GM23338 (cell line): Measurements from ENCODE around the gene TMEM59L. TPM values are rescaled to one million over a fixed set of nuclear protein-coding genes. Genes with fewer than 3 reads are reported as not detected.
A peak's percentile ranks its signal among the peaks of the same experiment; 100 is the strongest.

Experiments used
- ATAC-seq: fragments of 200-7000 bp; cut with Tn5 transposase; 3 replicates; pipeline ENCODE4 v1.9.1; 2020
- DNase-seq: peaks from one replicate; pipeline ENCODE4 v3.0.0-alpha.2; 2015; ENCODE audit warnings: low spot score
- H2AFZ ChIP-seq: fragments of 200-600 bp; sonication (generic); 2 replicates; pipeline ENCODE4 v1.8.0; 2016; ENCODE audit warnings: antibody characterized with exemption, mild to moderate bottlenecking, moderate library complexity
- H3F3A ChIP-seq: fragments of 200-600 bp; sonication (generic); replicated peaks from 2 replicates; pipeline ENCODE4 v1.8.0; 2017; ENCODE audit warnings: antibody characterized with exemption, mixed run types, low read depth
- H3K27ac ChIP-seq: fragments of 200-600 bp; sonication (generic); 2 replicates; pipeline ENCODE4 v1.6.1; 2016; ENCODE audit warnings: low read depth
- H3K27me3 ChIP-seq: fragments of 200-600 bp; sonication (generic); 2 replicates; pipeline ENCODE4 v1.8.0; 2016; ENCODE audit warnings: mild to moderate bottlenecking, mixed run types, moderate library complexity; ENCODE audit not compliant: insufficient read depth
- H3K36me3 ChIP-seq: fragments of 200-600 bp; sonication (generic); 2 replicates; pipeline ENCODE4 v1.8.0; 2016; ENCODE audit warnings: mild to moderate bottlenecking; ENCODE audit not compliant: insufficient read depth
- H3K4me1 ChIP-seq: fragments of 200-600 bp; sonication (generic); 2 replicates; pipeline ENCODE4 v1.8.0; 2016; ENCODE audit warnings: mild to moderate bottlenecking, moderate library complexity; ENCODE audit not compliant: insufficient read depth
- H3K4me2 ChIP-seq: fragments of 200-600 bp; sonication (generic); 2 replicates; pipeline ENCODE4 v1.7.1; 2017; ENCODE audit warnings: mixed run types
- H3K4me3 ChIP-seq: fragments of 200-600 bp; sonication (generic); 2 replicates; pipeline ENCODE4 v1.6.1; 2016; ENCODE audit warnings: mixed run types
- H3K79me2 ChIP-seq: fragments of 200-600 bp; sonication (generic); replicated peaks from 2 replicates; pipeline ENCODE4 v1.8.0; 2017; ENCODE audit warnings: mild to moderate bottlenecking; ENCODE audit not compliant: insufficient read depth
- H3K9me2 ChIP-seq: fragments of 200-600 bp; sonication (generic); 2 replicates; pipeline ENCODE4 v1.8.0; 2017; ENCODE audit not compliant: insufficient read depth
- H4K20me1 ChIP-seq: fragments of 200-600 bp; sonication (generic); replicated peaks from 2 replicates; pipeline ENCODE4 v1.8.0; 2017; ENCODE audit warnings: mild to moderate bottlenecking; ENCODE audit not compliant: insufficient read depth
- H3K27ac Mint-ChIP-seq: 2 replicates; pipeline ENCODE4 v1.8.0; 2020; ENCODE audit warnings: inconsistent platforms, mild to moderate bottlenecking, moderate library complexity, mixed read lengths
- H3K27me3 Mint-ChIP-seq: 3 replicates; pipeline ENCODE4 v1.8.0; 2022; ENCODE audit warnings: low read depth, mild to moderate bottlenecking, moderate library complexity, mixed read lengths, inconsistent platforms; ENCODE audit not compliant: insufficient read depth, poor library complexity
- H3K36me3 Mint-ChIP-seq: 3 replicates; pipeline ENCODE4 v1.8.0; 2021; ENCODE audit warnings: low read depth, mild to moderate bottlenecking, inconsistent platforms, moderate library complexity, mixed read lengths
- H3K4me1 Mint-ChIP-seq: 3 replicates; pipeline ENCODE4 v1.8.0; 2020; ENCODE audit warnings: mild to moderate bottlenecking, inconsistent platforms, mixed read lengths
- H3K4me3 Mint-ChIP-seq: 3 replicates; pipeline ENCODE4 v1.8.0; 2021; ENCODE audit warnings: moderate library complexity, mild to moderate bottlenecking, inconsistent platforms, mixed read lengths
- H3K9me3 Mint-ChIP-seq: 3 replicates; pipeline ENCODE4 v1.8.0; 2020; ENCODE audit warnings: moderate library complexity, mild to moderate bottlenecking, inconsistent platforms, mixed read lengths
- CREB1 ChIP-seq: fragments of 250-450 bp; sonication (Bioruptor Pico); IDR thresholded peaks from 2 replicates; pipeline ENCODE4 v1.5.0; 2020; ENCODE audit warnings: low read depth, mild to moderate bottlenecking, moderate library complexity
- EZH2 ChIP-seq: fragments of 200-600 bp; sonication (generic); IDR thresholded peaks from one replicate; pipeline ENCODE4 v1.8.0; 2017; ENCODE audit warnings: antibody characterized with exemption, mild to moderate bottlenecking, low read depth; ENCODE audit not compliant: unreplicated experiment
- EZH2phosphoT487 ChIP-seq: fragments of 200-600 bp; sonication (generic); IDR thresholded peaks from one replicate; pipeline ENCODE4 v1.8.1; 2018; ENCODE audit warnings: antibody characterized with exemption; ENCODE audit not compliant: unreplicated experiment
- JUNB ChIP-seq: IDR thresholded peaks from one replicate; pipeline ENCODE4 v1.6.1; 2016; ENCODE audit warnings: antibody characterized with exemption; ENCODE audit not compliant: unreplicated experiment
- POLR2AphosphoS5 ChIP-seq: IDR thresholded peaks from 2 replicates; pipeline ENCODE4 v1.6.1; 2016; ENCODE audit warnings: antibody characterized with exemption, low read depth
- polyA plus RNA-seq: library from polyadenylated mRNA; unstranded; fragments of >200 nt; fragmentation: Nextera tagmentation; extraction: Ambion mirVana; gene quantifications from 2 replicates; pipeline ENCODE4 v1.2.1, GENCODE V29; 2016
- total RNA-seq: library from RNA; depleted of rRNA; stranded (reverse); fragments of >200 nt; shearing (Covaris generic); gene quantifications from 2 replicates; pipeline ENCODE4 v1.2.3, GENCODE V29; 2014
- TF ChIP-seq, protein P1 (sequence below): IDR thresholded peaks from one replicate; pipeline ENCODE4 v1.6.1; 2018; ENCODE audit warnings: antibody characterized with exemption; ENCODE audit not compliant: unreplicated experiment
- TF ChIP-seq, protein P2 (sequence below): fragments of 250-450 bp; sonication (Bioruptor Pico); IDR thresholded peaks from 2 replicates; pipeline ENCODE4 v1.5.0; 2020; ENCODE audit warnings: mild to moderate bottlenecking, moderate library complexity
- TF ChIP-seq, protein P3 (sequence below), 2 experiments: fragments of 200-600 bp in 1 of 2; sonication (generic) in 1 of 2; conservative IDR thresholded peaks; 2 replicates each; pipeline versions ENCODE4 v1.5.1 to v1.6.1; 2016 to 2017; ENCODE audit warnings: antibody characterized with exemption in 2 of 2, low read depth in 2 of 2, mild to moderate bottlenecking in 2 of 2, moderate library complexity in 1 of 2

TMEM59L gene
- total and polyA plus RNA-seq, 2 experiments from 2014 or later = 9.8 to 15.7 TPM

DNA sequence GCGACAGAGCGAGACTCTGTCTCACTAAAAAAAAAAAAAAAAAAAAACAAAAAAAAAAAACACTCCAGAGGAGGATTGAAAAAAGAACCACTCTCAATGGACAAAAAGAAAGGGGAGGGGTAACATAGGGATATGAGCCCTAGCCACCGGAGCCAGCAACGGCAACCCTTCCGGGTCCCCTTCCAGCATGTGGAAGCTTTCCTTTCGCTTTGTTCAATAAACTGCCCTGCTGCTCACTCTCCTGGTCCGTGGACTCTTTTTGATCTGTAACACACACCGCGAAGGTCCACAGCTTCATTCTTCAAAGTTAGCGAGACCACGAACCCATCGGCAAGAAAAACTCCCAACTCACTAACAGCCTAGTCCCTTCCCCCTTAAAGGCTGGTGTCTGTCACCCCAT is 25.1 kb upstream of the TMEM59L start:
- 0 out of 3 replicates have a peak, but pooled peaks cover 4% of the 10 kb centered on the region for H3K9me3 Mint-ChIP-seq
- H3K27me3 Mint-ChIP-seq = peaks cover 36% of the 10 kb centered on the region
- ATAC-seq (no peak), DNase-seq (no peak)
- H3K36me3 Mint-ChIP-seq = peaks cover 13% of the 10 kb centered on the region
- Histone ChIP-seq H3K4me1 (peaks cover 7% of the 10 kb centered on the region; the same call in 1 of the 2 replicates), H3K4me3 (peak overlapping the region; percentile 91; the same call in 1 of the 2 replicates), H3K79me2 (peaks cover 3% of the 10 kb centered on the region; the same call in 1 of the 2 replicates), H3K36me3 (no peaks in the 10 kb centered on the region; the same call in 1 of the 2 replicates), H3K4me2 (peak overlapping the region; percentile 75; the same call in 1 of the 2 replicates), H3K9me2 (no peaks in the 10 kb centered on the region), H2AFZ (no peak overlapping the region), H3K27me3 (no peaks in the 10 kb centered on the region), H3F3A (peaks cover 25% of the 10 kb centered on the region), H4K20me1 (no peaks in the 10 kb centered on the region; the same call in 1 of the 2 replicates), H3K27ac (no peak overlapping the region)
- TF ChIP-seq, protein P1, sequence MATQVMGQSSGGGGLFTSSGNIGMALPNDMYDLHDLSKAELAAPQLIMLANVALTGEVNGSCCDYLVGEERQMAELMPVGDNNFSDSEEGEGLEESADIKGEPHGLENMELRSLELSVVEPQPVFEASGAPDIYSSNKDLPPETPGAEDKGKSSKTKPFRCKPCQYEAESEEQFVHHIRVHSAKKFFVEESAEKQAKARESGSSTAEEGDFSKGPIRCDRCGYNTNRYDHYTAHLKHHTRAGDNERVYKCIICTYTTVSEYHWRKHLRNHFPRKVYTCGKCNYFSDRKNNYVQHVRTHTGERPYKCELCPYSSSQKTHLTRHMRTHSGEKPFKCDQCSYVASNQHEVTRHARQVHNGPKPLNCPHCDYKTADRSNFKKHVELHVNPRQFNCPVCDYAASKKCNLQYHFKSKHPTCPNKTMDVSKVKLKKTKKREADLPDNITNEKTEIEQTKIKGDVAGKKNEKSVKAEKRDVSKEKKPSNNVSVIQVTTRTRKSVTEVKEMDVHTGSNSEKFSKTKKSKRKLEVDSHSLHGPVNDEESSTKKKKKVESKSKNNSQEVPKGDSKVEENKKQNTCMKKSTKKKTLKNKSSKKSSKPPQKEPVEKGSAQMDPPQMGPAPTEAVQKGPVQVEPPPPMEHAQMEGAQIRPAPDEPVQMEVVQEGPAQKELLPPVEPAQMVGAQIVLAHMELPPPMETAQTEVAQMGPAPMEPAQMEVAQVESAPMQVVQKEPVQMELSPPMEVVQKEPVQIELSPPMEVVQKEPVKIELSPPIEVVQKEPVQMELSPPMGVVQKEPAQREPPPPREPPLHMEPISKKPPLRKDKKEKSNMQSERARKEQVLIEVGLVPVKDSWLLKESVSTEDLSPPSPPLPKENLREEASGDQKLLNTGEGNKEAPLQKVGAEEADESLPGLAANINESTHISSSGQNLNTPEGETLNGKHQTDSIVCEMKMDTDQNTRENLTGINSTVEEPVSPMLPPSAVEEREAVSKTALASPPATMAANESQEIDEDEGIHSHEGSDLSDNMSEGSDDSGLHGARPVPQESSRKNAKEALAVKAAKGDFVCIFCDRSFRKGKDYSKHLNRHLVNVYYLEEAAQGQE = no peak
- TF ChIP-seq JUNB (no peak), EZH2 (no peak), CREB1 (no peak)
- peak overlapping the region; percentile 43; the same call in 2 of the 3 replicates for H3K4me3 Mint-ChIP-seq
- H3K27ac Mint-ChIP-seq = no peak overlapping the region
- H3K4me1 Mint-ChIP-seq = peaks cover 15% of the 10 kb centered on the region

DNA sequence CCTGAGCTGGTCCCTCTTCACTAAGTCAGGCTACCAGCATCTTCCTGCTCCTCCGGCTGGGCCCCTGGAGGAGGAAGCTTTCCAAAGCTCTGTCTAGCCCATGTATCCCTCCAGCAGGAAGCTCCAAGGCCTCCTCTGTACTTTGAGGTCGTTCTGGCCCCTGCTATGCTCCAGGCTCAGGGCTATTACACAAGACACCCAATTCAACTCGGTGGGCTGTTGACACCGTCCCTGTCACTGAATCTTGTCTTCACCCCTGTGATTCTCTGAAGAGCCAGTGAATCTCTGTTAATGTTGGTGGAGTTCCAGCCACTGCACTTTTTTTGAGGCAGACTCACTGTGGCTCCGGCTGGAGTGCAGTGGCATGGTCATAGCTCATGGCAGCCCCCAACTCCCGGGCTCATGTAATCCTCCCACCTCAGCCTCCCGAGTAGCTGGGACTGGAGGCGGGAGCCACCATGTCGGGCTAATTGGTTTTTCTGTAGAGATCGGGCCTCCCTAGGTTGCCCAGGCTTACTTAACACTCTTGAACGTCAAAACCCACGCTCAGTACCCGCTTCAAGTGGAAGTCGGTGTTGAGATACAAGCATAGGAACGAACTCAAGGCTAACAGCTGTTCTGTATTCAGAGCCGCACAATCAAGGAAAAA is 24.6 kb upstream of the TMEM59L start:
- H3K9me2 ChIP-seq = no peaks in the 10 kb centered on the region
- Mint-ChIP-seq H3K27ac (peak overlapping the region; percentile 89), H3K36me3 (peaks cover 16% of the 10 kb centered on the region), H3K9me3 (0 out of 3 replicates have a peak, but pooled peaks cover 4% of the 10 kb centered on the region), H3K4me1 (peaks cover 18% of the 10 kb centered on the region), H3K4me3 (peak overlapping the region; percentile 86), H3K27me3 (peaks cover 40% of the 10 kb centered on the region)
- H3K27ac ChIP-seq = peak overlapping the region; percentile 89
- no peak for DNase-seq
- peak overlapping the region; percentile 75 for H3K4me2 ChIP-seq
- H3K36me3 ChIP-seq = no peaks in the 10 kb centered on the region; the same call in 1 of the 2 replicates
- peak overlapping the region; percentile 97 for H2AFZ ChIP-seq
- H4K20me1 ChIP-seq = no peaks in the 10 kb centered on the region; the same call in 1 of the 2 replicates
- no peak for ATAC-seq
- no peaks in the 10 kb centered on the region for H3K27me3 ChIP-seq
- peaks cover 3% of the 10 kb centered on the region; the same call in 1 of the 2 replicates for H3K79me2 ChIP-seq
- H3K4me1 ChIP-seq = peaks cover 10% of the 10 kb centered on the region
- H3F3A ChIP-seq = peaks cover 29% of the 10 kb centered on the region
- peak overlapping the region; percentile 91 for H3K4me3 ChIP-seq
- TF ChIP-seq EZH2phosphoT487 (no peak), JUNB (no peak), CREB1 (no peak), POLR2AphosphoS5 (no peak)
- TF ChIP-seq, protein P2, sequence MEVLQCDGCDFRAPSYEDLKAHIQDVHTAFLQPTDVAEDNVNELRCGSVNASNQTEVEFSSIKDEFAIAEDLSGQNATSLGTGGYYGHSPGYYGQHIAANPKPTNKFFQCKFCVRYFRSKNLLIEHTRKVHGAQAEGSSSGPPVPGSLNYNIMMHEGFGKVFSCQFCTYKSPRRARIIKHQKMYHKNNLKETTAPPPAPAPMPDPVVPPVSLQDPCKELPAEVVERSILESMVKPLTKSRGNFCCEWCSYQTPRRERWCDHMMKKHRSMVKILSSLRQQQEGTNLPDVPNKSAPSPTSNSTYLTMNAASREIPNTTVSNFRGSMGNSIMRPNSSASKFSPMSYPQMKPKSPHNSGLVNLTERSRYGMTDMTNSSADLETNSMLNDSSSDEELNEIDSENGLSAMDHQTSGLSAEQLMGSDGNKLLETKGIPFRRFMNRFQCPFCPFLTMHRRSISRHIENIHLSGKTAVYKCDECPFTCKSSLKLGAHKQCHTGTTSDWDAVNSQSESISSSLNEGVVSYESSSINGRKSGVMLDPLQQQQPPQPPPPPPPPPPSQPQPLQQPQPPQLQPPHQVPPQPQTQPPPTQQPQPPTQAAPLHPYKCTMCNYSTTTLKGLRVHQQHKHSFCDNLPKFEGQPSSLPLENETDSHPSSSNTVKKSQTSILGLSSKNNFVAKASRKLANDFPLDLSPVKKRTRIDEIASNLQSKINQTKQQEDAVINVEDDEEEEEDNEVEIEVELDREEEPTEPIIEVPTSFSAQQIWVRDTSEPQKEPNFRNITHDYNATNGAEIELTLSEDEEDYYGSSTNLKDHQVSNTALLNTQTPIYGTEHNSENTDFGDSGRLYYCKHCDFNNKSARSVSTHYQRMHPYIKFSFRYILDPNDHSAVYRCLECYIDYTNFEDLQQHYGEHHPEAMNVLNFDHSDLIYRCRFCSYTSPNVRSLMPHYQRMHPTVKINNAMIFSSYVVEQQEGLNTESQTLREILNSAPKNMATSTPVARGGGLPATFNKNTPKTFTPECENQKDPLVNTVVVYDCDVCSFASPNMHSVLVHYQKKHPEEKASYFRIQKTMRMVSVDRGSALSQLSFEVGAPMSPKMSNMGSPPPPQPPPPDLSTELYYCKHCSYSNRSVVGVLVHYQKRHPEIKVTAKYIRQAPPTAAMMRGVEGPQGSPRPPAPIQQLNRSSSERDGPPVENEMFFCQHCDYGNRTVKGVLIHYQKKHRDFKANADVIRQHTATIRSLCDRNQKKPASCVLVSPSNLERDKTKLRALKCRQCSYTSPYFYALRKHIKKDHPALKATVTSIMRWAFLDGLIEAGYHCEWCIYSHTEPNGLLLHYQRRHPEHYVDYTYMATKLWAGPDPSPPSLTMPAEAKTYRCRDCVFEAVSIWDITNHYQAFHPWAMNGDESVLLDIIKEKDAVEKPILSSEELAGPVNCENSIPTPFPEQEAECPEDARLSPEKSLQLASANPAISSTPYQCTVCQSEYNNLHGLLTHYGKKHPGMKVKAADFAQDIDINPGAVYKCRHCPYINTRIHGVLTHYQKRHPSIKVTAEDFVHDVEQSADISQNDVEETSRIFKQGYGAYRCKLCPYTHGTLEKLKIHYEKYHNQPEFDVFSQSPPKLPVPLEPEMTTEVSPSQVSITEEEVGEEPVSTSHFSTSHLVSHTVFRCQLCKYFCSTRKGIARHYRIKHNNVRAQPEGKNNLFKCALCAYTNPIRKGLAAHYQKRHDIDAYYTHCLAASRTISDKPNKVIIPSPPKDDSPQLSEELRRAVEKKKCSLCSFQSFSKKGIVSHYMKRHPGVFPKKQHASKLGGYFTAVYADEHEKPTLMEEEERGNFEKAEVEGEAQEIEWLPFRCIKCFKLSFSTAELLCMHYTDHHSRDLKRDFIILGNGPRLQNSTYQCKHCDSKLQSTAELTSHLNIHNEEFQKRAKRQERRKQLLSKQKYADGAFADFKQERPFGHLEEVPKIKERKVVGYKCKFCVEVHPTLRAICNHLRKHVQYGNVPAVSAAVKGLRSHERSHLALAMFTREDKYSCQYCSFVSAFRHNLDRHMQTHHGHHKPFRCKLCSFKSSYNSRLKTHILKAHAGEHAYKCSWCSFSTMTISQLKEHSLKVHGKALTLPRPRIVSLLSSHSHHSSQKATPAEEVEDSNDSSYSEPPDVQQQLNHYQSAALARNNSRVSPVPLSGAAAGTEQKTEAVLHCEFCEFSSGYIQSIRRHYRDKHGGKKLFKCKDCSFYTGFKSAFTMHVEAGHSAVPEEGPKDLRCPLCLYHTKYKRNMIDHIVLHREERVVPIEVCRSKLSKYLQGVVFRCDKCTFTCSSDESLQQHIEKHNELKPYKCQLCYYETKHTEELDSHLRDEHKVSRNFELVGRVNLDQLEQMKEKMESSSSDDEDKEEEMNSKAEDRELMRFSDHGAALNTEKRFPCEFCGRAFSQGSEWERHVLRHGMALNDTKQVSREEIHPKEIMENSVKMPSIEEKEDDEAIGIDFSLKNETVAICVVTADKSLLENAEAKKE (CRISPR knock-in tag) = no peak
- TF ChIP-seq, protein P3, sequence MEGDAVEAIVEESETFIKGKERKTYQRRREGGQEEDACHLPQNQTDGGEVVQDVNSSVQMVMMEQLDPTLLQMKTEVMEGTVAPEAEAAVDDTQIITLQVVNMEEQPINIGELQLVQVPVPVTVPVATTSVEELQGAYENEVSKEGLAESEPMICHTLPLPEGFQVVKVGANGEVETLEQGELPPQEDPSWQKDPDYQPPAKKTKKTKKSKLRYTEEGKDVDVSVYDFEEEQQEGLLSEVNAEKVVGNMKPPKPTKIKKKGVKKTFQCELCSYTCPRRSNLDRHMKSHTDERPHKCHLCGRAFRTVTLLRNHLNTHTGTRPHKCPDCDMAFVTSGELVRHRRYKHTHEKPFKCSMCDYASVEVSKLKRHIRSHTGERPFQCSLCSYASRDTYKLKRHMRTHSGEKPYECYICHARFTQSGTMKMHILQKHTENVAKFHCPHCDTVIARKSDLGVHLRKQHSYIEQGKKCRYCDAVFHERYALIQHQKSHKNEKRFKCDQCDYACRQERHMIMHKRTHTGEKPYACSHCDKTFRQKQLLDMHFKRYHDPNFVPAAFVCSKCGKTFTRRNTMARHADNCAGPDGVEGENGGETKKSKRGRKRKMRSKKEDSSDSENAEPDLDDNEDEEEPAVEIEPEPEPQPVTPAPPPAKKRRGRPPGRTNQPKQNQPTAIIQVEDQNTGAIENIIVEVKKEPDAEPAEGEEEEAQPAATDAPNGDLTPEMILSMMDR (conservative IDR thresholded peaks at IDR 0.05; ENCODE audit: low read depth in 2 of 2) = no peak
